Spleen (tissue), 7 donors: Measurements from ENCODE around the gene OR6X1.

ENCODE experiments used
- CTCF ChIP-seq, 11 experiments: fragments of 200-600 bp in 7 of 11; fragments of 450-650 bp in 4 of 11; sonication (generic) in 4 of 11; IDR thresholded peaks in 8 of 11; conservative IDR thresholded peaks in 3 of 11; 1 replicate in 7 of 11; 2 replicates in 4 of 11; pipeline versions ENCODE4 v1.4.0 to v1.8.0; 2016 to 2021; ENCODE audit warnings: antibody characterized with exemption in 11 of 11, inconsistent platforms in 4 of 11, mild to moderate bottlenecking in 1 of 11
- POLR2A ChIP-seq, 3 donors: fragments of 450-650 bp; IDR thresholded peaks; one replicate each; pipeline ENCODE4 v1.5.1; 2017; ENCODE audit warnings: antibody characterized with exemption in 3 of 3, mild to moderate bottlenecking in 1 of 3
- POLR2AphosphoS5 ChIP-seq, 3 donors: sonication (generic); formaldehyde crosslinking; IDR thresholded peaks; one replicate each; pipeline ENCODE4 v1.5.1; 2017; ENCODE audit warnings: antibody characterized with exemption in 3 of 3
- donor health status: DM: no; HTN: no; CAD: no; lungs with moderate emphysema.
- donor health status: DM: no; HTN: no; CAD: no.
- donor health status: DM: no; HTN: no; CAD: no.

- TF ChIP-seq CTCF (IDR thresholded peaks at IDR 0.05 in 8 of 11, conservative IDR thresholded peaks at IDR 0.05 in 3 of 11), result no peak
- no peak for TF ChIP-seq POLR2A (IDR thresholded peaks at IDR 0.05)
- TF ChIP-seq POLR2AphosphoS5 (IDR thresholded peaks at IDR 0.05), result no peak
Measured at GRCh38 chr11:123783536-123783935, 29.2 kb upstream of the OR6X1 start.
